ENCODE data around the gene EED.
"Not testable (repeated sequence)": the region's sequence is repeated elsewhere in the genome, so short reads cannot be mapped to it uniquely, and the experiment has no call there.

Gene EED

GRCh38 chr11:86278226-86278625 lies 33.7 kb downstream of the EED start:
- TF ChIP-seq CREB5 (CRISPR knock-in tag; IDR thresholded peaks at IDR 0.05; ENCODE audit: low read depth) (no peak), POU6F1 (CRISPR knock-in tag; IDR thresholded peaks at IDR 0.05; ENCODE audit: borderline replicate concordance, low read depth) (no peak), ZNF8 (CRISPR knock-in tag; IDR thresholded peaks at IDR 0.05) (no peak), ZNF565 (CRISPR knock-in tag; conservative IDR thresholded peaks at IDR 0.05; ENCODE audit: low read depth) (no peak), ZC3H10 (CRISPR knock-in tag; IDR thresholded peaks at IDR 0.05) (no peak), TCF4 (CRISPR knock-in tag; IDR thresholded peaks at IDR 0.05; ENCODE audit: borderline replicate concordance) (no peak), ESRRG (CRISPR knock-in tag; IDR thresholded peaks at IDR 0.05) (no peak), OSR1 (CRISPR knock-in tag; IDR thresholded peaks at IDR 0.05) (no peak), SNAI2 (CRISPR knock-in tag; IDR thresholded peaks at IDR 0.05) (no peak), CSDC2 (CRISPR knock-in tag; IDR thresholded peaks at IDR 0.05) (no peak), BACH2 (CRISPR knock-in tag; IDR thresholded peaks at IDR 0.05; ENCODE audit: borderline replicate concordance) (no peak), ZNF70 (CRISPR knock-in tag; IDR thresholded peaks at IDR 0.05) (no peak), ARNTL (CRISPR knock-in tag; IDR thresholded peaks at IDR 0.05; ENCODE audit: borderline replicate concordance, low read depth) (no peak), ZFP30 (CRISPR knock-in tag; IDR thresholded peaks at IDR 0.05) (no peak), ISL1 (CRISPR knock-in tag; IDR thresholded peaks at IDR 0.05) (no peak), RARB (CRISPR knock-in tag; IDR thresholded peaks at IDR 0.05) (no peak)
- TF ChIP-seq, protein P1, sequence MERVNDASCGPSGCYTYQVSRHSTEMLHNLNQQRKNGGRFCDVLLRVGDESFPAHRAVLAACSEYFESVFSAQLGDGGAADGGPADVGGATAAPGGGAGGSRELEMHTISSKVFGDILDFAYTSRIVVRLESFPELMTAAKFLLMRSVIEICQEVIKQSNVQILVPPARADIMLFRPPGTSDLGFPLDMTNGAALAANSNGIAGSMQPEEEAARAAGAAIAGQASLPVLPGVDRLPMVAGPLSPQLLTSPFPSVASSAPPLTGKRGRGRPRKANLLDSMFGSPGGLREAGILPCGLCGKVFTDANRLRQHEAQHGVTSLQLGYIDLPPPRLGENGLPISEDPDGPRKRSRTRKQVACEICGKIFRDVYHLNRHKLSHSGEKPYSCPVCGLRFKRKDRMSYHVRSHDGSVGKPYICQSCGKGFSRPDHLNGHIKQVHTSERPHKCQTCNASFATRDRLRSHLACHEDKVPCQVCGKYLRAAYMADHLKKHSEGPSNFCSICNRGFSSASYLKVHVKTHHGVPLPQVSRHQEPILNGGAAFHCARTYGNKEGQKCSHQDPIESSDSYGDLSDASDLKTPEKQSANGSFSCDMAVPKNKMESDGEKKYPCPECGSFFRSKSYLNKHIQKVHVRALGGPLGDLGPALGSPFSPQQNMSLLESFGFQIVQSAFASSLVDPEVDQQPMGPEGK (CRISPR knock-in tag; IDR thresholded peaks at IDR 0.05; ENCODE audit: borderline replicate concordance), result no peak
- no peak for ATAC-seq

- ATAC-seq, result no peak
- TF ChIP-seq OSR1 (CRISPR knock-in tag; IDR thresholded peaks at IDR 0.05) (no peak), SNAI2 (CRISPR knock-in tag; IDR thresholded peaks at IDR 0.05) (no peak)
Observed at GRCh38 chr11:86279747-86280146, 35.2 kb downstream of the EED start.

- TF ChIP-seq GLIS3 (CRISPR knock-in tag; IDR thresholded peaks at IDR 0.05), result no peak
- ATAC-seq, result no peak
Observed at GRCh38 chr11:86287468-86287796, 42.9 kb downstream of the EED start.

- ATAC-seq, result no peak
- TF ChIP-seq CSDC2 (CRISPR knock-in tag; IDR thresholded peaks at IDR 0.05) (no peak), TSHZ2 (CRISPR knock-in tag; IDR thresholded peaks at IDR 0.05) (no peak), ZNF8 (CRISPR knock-in tag; IDR thresholded peaks at IDR 0.05) (no peak), TOX (CRISPR knock-in tag; IDR thresholded peaks at IDR 0.05; ENCODE audit: borderline replicate concordance) (no peak), ESRRG (CRISPR knock-in tag; IDR thresholded peaks at IDR 0.05) (no peak), SNAI2 (CRISPR knock-in tag; IDR thresholded peaks at IDR 0.05) (no peak), CREB5 (CRISPR knock-in tag; IDR thresholded peaks at IDR 0.05; ENCODE audit: low read depth) (no peak), ISL1 (CRISPR knock-in tag; IDR thresholded peaks at IDR 0.05) (no peak), POU6F1 (CRISPR knock-in tag; IDR thresholded peaks at IDR 0.05; ENCODE audit: borderline replicate concordance, low read depth) (no peak)
Observed at GRCh38 chr11:86288776-86289507, 44.4 kb downstream of the EED start.

DNA sequence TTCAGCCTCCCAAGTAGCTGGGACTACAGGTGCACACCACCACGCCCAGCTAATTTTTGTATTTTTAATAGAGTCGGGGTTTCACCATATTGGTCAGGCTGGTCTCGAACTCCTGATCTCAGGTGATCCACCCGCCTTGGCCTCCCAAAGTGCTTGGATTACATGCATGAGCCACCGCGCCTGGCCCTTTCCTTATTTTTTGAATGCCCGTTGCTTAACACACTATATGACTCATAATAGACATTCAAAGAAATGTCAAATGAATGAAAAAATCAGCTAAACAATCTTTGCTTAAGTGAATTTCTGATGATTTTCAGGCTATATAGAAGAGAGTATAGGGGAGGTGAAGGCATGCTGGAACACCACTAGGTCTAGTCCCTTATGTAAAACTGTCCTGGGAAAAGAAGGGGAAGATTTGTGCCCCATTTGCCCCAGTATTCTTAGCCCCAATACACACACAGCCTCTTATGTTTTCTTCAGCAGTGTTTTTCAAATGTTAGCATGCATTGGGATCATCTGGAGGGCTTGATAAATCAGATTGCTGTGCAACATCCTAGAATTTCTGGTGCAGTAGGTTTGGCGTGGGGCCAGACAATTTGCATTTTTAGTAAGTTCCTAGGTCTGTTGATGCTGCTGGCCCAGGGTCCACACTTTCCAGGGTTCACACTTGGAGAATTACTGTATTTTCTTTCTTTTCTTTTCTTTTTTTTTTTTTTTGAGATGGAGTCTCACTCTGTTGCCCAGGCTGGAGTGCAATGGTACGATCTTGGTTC lies 45.1 kb downstream of the EED start:
- not testable (repeated sequence) for ATAC-seq
